Gastrocnemius medialis (tissue), 4 donors: ENCODE data around the gene ROBO1.

Experiments used
- POLR2A ChIP-seq, 2 donors: fragments of 450-650 bp; IDR thresholded peaks; one replicate each; pipeline ENCODE4 v1.6.1; 2017; ENCODE audit warnings: antibody characterized with exemption in 2 of 2, mild to moderate bottlenecking in 2 of 2, moderate library complexity in 2 of 2
- TF ChIP-seq, protein P1 (sequence below), 5 experiments: fragments of 450-650 bp in 3 of 5; fragments of 200-600 bp in 2 of 5; sonication (generic) in 2 of 5; IDR thresholded peaks in 4 of 5; conservative IDR thresholded peaks in 1 of 5; 1 replicate in 4 of 5; 2 replicates in 1 of 5; pipeline ENCODE4 v1.5.1; 2016 to 2019; ENCODE audit warnings: antibody characterized with exemption in 5 of 5, mild to moderate bottlenecking in 3 of 5, moderate library complexity in 3 of 5

DNA sequence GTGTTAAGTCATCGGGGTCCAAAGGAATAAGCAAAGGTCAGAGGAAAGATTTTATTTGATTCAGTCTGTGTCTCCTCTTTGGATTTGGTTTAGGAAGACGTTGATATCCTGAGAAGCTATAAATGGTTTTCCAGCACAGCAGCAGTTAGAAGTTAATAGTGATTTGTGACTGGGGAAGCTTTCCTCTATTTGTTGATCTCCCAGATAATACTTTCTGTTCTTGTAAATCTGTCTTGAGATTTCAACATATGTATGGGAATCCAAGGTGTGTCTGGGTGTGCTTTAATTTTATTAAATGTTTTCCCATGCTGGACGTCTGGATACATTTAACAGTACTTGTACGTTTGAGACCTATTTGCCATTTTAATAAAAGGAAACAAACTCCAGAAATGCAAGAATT is 409.5 kb downstream of the ROBO1 start:
- TF ChIP-seq, protein P1, sequence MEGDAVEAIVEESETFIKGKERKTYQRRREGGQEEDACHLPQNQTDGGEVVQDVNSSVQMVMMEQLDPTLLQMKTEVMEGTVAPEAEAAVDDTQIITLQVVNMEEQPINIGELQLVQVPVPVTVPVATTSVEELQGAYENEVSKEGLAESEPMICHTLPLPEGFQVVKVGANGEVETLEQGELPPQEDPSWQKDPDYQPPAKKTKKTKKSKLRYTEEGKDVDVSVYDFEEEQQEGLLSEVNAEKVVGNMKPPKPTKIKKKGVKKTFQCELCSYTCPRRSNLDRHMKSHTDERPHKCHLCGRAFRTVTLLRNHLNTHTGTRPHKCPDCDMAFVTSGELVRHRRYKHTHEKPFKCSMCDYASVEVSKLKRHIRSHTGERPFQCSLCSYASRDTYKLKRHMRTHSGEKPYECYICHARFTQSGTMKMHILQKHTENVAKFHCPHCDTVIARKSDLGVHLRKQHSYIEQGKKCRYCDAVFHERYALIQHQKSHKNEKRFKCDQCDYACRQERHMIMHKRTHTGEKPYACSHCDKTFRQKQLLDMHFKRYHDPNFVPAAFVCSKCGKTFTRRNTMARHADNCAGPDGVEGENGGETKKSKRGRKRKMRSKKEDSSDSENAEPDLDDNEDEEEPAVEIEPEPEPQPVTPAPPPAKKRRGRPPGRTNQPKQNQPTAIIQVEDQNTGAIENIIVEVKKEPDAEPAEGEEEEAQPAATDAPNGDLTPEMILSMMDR (IDR thresholded peaks at IDR 0.05 in 4 of 5, conservative IDR thresholded peaks at IDR 0.05 in 1 of 5) = no peak
- TF ChIP-seq POLR2A (IDR thresholded peaks at IDR 0.05) = no peak
